Right lobe of liver (tissue), 6 donors: ENCODE results near the gene FER. TPM values are rescaled to one million over a fixed set of nuclear protein-coding genes. Genes with fewer than 3 reads are reported as not detected.

Source experiments
- ATAC-seq, 4 donors: fragments of 200-7000 bp; cut with Tn5 transposase; one replicate each; pipeline ENCODE4 v1.9.1; 2020; ENCODE audit warnings: mild to moderate bottlenecking in 4 of 4, moderate library complexity in 4 of 4
- DNase-seq, 3 donors: peaks; one replicate each; pipeline ENCODE4 v3.0.0-alpha.2; 2020
- H3K27ac ChIP-seq, 3 donors: fragments of 200-600 bp; one replicate each; pipeline ENCODE4 v1.8.0; 2022
- H3K27me3 ChIP-seq, 2 donors: fragments of 200-600 bp; one replicate each; pipeline ENCODE4 v1.8.0; 2022
- H3K36me3 ChIP-seq, 4 donors: fragments of 200-600 bp; sonication (generic) in 1 of 4; one replicate each; pipeline versions ENCODE4 v1.5.1 to v1.8.0; 2017 to 2022; ENCODE audit warnings: control low read depth in 1 of 4
- H3K4me1 ChIP-seq, 4 donors: fragments of 200-600 bp; sonication (generic) in 1 of 4; one replicate each; pipeline versions ENCODE4 v1.5.1 to v1.8.0; 2017 to 2022; ENCODE audit warnings: control low read depth in 1 of 4
- H3K4me3 ChIP-seq, 3 donors: fragments of 200-600 bp; one replicate each; pipeline ENCODE4 v1.8.0; 2022
- H3K9me3 ChIP-seq, 4 donors: fragments of 200-600 bp; sonication (generic) in 1 of 4; one replicate each; pipeline versions ENCODE4 v1.5.1 to v1.8.0; 2017 to 2022; ENCODE audit warnings: control low read depth in 1 of 4
- POLR2A ChIP-seq: fragments of 450-650 bp; IDR thresholded peaks from one replicate; pipeline ENCODE4 v1.6.1; 2017; ENCODE audit warnings: antibody characterized with exemption, mild to moderate bottlenecking
- WGBS: methylation state at CpG from one replicate; pipeline ENCODE4 v1.1.6; 2018; ENCODE audit warnings: low coverage, low lambda C conversion rate; ENCODE audit not compliant: insufficient coverage; ENCODE audit errors: missing lambda C conversion rate; 5-methylcytosine and 5-hydroxymethylcytosine counted together
- intact Hi-C, 2 donors: fragments of 100-400 bp; cut with DNase I; formaldehyde crosslinking; loops; one replicate each; pipeline versions ENCODE4 v1.11.2 to v1.14.1; 2022
- total RNA-seq, 6 experiments: library from RNA; depleted of rRNA in 2 of 6; stranded (reverse); fragments of >200 nt in 2 of 6; fragmentation: NEBNext Ultra II Directional in 3 of 6; extraction: Animal tissue kit (Norgen Biotek cat#: 25700) in 3 of 6; gene quantifications; one replicate each; pipeline versions ENCODE4 v1.1.0 to v1.2.4, GENCODE V29; 2016 to 2023
- TF ChIP-seq, protein P1 (sequence below), 4 donors: fragments of 200-600 bp in 3 of 4; fragments of 450-650 bp in 1 of 4; IDR thresholded peaks; one replicate each; pipeline versions ENCODE4 v1.5.1 to v1.8.0; 2016 to 2022; ENCODE audit warnings: antibody characterized with exemption in 4 of 4, mild to moderate bottlenecking in 2 of 4
- donor health status: DM: no; HTN: yes; CAD: no.
- donor health status: DM: no; HTN: no; CAD: no.
- donor health status: DM: no; HTN: no; CAD: no.
- donor health status: DM: no; HTN: yes; CAD: no.
- donor health status: DM: no; HTN: yes; CAD: no.

The FER gene
- total RNA-seq, 6 experiments from 2014 or later = 2.6 to 10.9 (median 5.0) TPM

DNA sequence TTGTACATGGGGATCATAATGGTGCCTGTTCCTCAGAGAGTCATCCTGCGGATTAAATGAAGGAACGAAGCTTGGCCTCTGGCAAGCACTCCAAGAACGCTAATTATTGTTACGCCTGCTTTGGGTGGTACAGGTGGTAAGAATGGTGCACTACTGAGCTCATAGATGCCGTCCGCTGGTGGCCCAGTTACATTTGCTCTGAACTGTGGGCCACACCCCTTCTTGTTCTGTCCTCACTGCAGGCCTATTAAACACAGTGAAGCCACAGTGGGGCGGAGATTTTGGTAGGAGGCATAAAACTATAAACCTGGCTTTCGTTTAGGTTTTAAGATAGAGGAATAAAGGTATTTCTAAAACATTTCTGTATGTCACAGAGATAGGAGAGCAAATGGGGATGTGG is 40.6 kb upstream of the FER start:
- intact Hi-C loops = no loop called here
- 90% methylated on average over 6 of the region's 8 CpGs for WGBS
- H3K27me3 ChIP-seq = no peaks in the 10 kb centered on the region
- ATAC-seq (no peak), DNase-seq (no peak)
- H3K4me3 ChIP-seq = no peak overlapping the region
- H3K9me3 ChIP-seq = no peaks in the 10 kb centered on the region
- TF ChIP-seq, protein P1, sequence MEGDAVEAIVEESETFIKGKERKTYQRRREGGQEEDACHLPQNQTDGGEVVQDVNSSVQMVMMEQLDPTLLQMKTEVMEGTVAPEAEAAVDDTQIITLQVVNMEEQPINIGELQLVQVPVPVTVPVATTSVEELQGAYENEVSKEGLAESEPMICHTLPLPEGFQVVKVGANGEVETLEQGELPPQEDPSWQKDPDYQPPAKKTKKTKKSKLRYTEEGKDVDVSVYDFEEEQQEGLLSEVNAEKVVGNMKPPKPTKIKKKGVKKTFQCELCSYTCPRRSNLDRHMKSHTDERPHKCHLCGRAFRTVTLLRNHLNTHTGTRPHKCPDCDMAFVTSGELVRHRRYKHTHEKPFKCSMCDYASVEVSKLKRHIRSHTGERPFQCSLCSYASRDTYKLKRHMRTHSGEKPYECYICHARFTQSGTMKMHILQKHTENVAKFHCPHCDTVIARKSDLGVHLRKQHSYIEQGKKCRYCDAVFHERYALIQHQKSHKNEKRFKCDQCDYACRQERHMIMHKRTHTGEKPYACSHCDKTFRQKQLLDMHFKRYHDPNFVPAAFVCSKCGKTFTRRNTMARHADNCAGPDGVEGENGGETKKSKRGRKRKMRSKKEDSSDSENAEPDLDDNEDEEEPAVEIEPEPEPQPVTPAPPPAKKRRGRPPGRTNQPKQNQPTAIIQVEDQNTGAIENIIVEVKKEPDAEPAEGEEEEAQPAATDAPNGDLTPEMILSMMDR (IDR thresholded peaks at IDR 0.05) = no peak
- TF ChIP-seq POLR2A = no peak
- H3K4me1 ChIP-seq = no peaks in the 10 kb centered on the region
- no peak overlapping the region for H3K27ac ChIP-seq
- no peaks in the 10 kb centered on the region for H3K36me3 ChIP-seq

DNA sequence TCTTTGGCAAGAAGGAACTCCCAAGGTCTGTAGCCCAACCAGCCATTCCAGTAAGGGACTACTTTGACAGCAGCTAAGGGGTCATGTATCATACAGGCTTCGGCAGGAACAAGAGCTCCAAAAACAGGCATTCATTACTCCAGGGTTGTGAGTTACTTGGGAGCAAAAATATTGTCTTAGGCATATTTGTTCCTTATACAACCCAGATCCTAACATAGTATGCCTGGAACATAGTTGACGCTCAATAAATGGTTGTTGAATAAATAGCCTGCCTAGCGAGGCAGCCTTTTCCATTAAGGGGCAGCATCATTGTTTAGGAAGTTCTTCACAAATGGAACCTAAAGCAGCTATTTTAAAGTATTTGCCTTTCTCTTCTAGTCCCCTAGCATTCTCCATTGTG is 35.8 kb upstream of the FER start:
- ATAC-seq = no peak
- 72% methylated on average over 3 of the region's 3 CpGs for WGBS
- TF ChIP-seq, protein P1 (IDR thresholded peaks at IDR 0.05) = no peak
- no peak for TF ChIP-seq POLR2A

DNA sequence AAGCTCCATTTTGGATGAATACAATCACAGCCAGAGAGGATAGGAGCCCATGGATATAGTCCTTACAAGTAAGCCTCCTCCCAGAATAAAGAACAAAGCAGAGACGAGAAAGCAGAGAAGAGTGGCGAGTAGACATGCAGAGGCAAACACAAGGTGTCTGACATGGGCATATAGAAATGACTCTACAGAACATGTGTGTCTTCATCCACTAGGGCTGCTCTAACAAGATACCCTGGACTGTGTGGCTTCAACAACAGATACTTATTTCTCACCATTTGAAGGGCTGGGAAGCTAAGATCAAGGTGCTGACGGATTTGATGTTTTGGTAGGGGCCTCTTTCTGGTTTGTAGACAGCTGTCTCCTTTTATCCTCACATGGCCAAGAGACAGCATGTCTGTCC is 32.3 kb upstream of the FER start:
- Histone ChIP-seq H3K9me3 (no peaks in the 10 kb centered on the region), H3K4me1 (no peaks in the 10 kb centered on the region), H3K36me3 (no peaks in the 10 kb centered on the region), H3K27me3 (no peaks in the 10 kb centered on the region), H3K27ac (no peak overlapping the region), H3K4me3 (no peak overlapping the region)
- intact Hi-C loops = no loop called here
- ATAC-seq (no peak), DNase-seq (no peak)
- TF ChIP-seq, protein P1 (IDR thresholded peaks at IDR 0.05) = no peak
- no peak for TF ChIP-seq POLR2A
- 91% methylated on average over 3 of the region's 3 CpGs for WGBS

More for the DNA sequence above, 35.8 kb upstream of the FER start:
- H3K36me3 ChIP-seq = no peaks in the 10 kb centered on the region
- intact Hi-C loops = no loop called here
- no peaks in the 10 kb centered on the region for H3K9me3 ChIP-seq
- H3K27me3 ChIP-seq = no peaks in the 10 kb centered on the region
- H3K4me1 ChIP-seq = no peaks in the 10 kb centered on the region
- H3K27ac ChIP-seq = no peak overlapping the region
- DNase-seq = no peak
- no peak overlapping the region for H3K4me3 ChIP-seq

DNA sequence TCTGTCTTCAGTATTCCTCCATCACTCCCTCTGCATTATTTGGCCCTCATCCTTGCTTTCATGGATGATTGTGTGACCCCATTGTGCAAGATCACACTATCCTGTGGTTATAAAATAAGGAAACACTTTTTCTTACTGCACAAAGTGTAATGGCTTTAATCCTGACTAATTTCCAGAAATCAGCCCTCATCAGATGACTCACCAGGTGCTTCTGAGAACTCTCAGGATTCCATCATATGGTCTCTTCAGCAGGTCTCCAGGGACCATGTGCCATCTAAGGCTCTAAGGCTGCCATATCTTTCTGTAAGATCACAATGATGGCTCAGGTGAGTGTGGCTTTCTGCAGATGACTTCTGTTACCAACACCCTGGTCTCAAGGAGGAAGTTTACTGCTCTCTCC is 27.3 kb upstream of the FER start:
- Histone ChIP-seq H3K36me3 (no peaks in the 10 kb centered on the region), H3K9me3 (no peaks in the 10 kb centered on the region), H3K4me3 (no peak overlapping the region), H3K27me3 (no peaks in the 10 kb centered on the region), H3K27ac (no peak overlapping the region), H3K4me1 (no peaks in the 10 kb centered on the region)
- DNase-seq (no peak), ATAC-seq (no peak)
- TF ChIP-seq POLR2A = no peak
- TF ChIP-seq, protein P1 (IDR thresholded peaks at IDR 0.05) = no peak
- intact Hi-C loops = no loop called here
